ENCODE results near the gene ATXN1.
"Not testable (repeated sequence)": the region's sequence is repeated elsewhere in the genome, so short reads cannot be mapped to it uniquely, and the experiment has no call there.

ATXN1 gene

GRCh38 chr6:16270178-16270794, 491.0 kb downstream of the ATXN1 start:
- peak; percentile 97 to 99 for DNase-seq
- TF ChIP-seq GATA1 (IDR thresholded peaks at IDR 0.05; ENCODE audit: low read depth, low read length): peak; percentile 85
- peak; percentile 63 for TF ChIP-seq POLR2A (IDR thresholded peaks at IDR 0.05; ENCODE audit: low read length)

- DNase-seq: peak in 1 of 2 experiments; percentile 33
Observed at GRCh38 chr6:16269442-16270070, 491.7 kb downstream of the ATXN1 start.

- TF ChIP-seq GATA1 (IDR thresholded peaks at IDR 0.05; ENCODE audit: low read depth, low read length) (no peak), POLR2A (IDR thresholded peaks at IDR 0.05; ENCODE audit: low read length) (peak; percentile 45)
- peak; percentile 94 to 98 for DNase-seq
Observed at GRCh38 chr6:16267428-16268263, 493.6 kb downstream of the ATXN1 start.

GRCh38 chr6:16265351-16266341, 495.6 kb downstream of the ATXN1 start:
- TF ChIP-seq GATA1 (IDR thresholded peaks at IDR 0.05; ENCODE audit: low read depth, low read length): no peak
- no peak for TF ChIP-seq POLR2A (IDR thresholded peaks at IDR 0.05; ENCODE audit: low read length)
- peak; percentile 26 to 56 for DNase-seq

GRCh38 chr6:16264785-16265184, 496.5 kb downstream of the ATXN1 start:
- TF ChIP-seq POLR2A (IDR thresholded peaks at IDR 0.05; ENCODE audit: low read length) (no peak), GATA1 (IDR thresholded peaks at IDR 0.05; ENCODE audit: low read depth, low read length) (no peak)
- DNase-seq: no peak

GRCh38 chr6:16263464-16264099, 497.7 kb downstream of the ATXN1 start:
- DNase-seq: peak; percentile 51 to 63

GRCh38 chr6:16262773-16263172, 498.5 kb downstream of the ATXN1 start:
- DNase-seq: not testable (repeated sequence)

GRCh38 chr6:16260602-16261001, 500.7 kb downstream of the ATXN1 start:
- DNase-seq: not testable (repeated sequence)

GRCh38 chr6:16259604-16260003, 501.7 kb downstream of the ATXN1 start:
- not testable (repeated sequence) for DNase-seq

- TF ChIP-seq GATA1 (IDR thresholded peaks at IDR 0.05; ENCODE audit: low read depth, low read length) (no peak), POLR2A (IDR thresholded peaks at IDR 0.05; ENCODE audit: low read length) (no peak)
- no peak for DNase-seq
Observed at GRCh38 chr6:16258709-16259075, 502.6 kb downstream of the ATXN1 start.

GRCh38 chr6:16257999-16258708, 503.1 kb downstream of the ATXN1 start:
- peak; percentile 33 to 44 for DNase-seq
- TF ChIP-seq GATA1 (IDR thresholded peaks at IDR 0.05; ENCODE audit: low read depth, low read length): no peak
- TF ChIP-seq POLR2A (IDR thresholded peaks at IDR 0.05; ENCODE audit: low read length): no peak

- no peak for DNase-seq
- no peak for TF ChIP-seq GATA1 (IDR thresholded peaks at IDR 0.05; ENCODE audit: low read depth, low read length)
- TF ChIP-seq POLR2A (IDR thresholded peaks at IDR 0.05; ENCODE audit: low read length): no peak
Observed at GRCh38 chr6:16256781-16257180, 504.5 kb downstream of the ATXN1 start.

- TF ChIP-seq GATA1 (IDR thresholded peaks at IDR 0.05; ENCODE audit: low read depth, low read length): no peak
- TF ChIP-seq POLR2A (IDR thresholded peaks at IDR 0.05; ENCODE audit: low read length): no peak
- DNase-seq: no peak
Observed at GRCh38 chr6:16254535-16254934, 506.7 kb downstream of the ATXN1 start.
